GM23338 (cell line): Measurements from ENCODE around the gene USP32. TPM values are rescaled to one million over a fixed set of nuclear protein-coding genes. Genes with fewer than 3 reads are reported as not detected.

ENCODE experiments used
- ATAC-seq: fragments of 200-7000 bp; cut with Tn5 transposase; 3 replicates; pipeline ENCODE4 v1.9.1; 2020
- DNase-seq: peaks from one replicate; pipeline ENCODE4 v3.0.0-alpha.2; 2015; ENCODE audit warnings: low spot score
- H2AFZ ChIP-seq: fragments of 200-600 bp; sonication (generic); 2 replicates; pipeline ENCODE4 v1.8.0; 2016; ENCODE audit warnings: antibody characterized with exemption, mild to moderate bottlenecking, moderate library complexity
- H3F3A ChIP-seq: fragments of 200-600 bp; sonication (generic); replicated peaks from 2 replicates; pipeline ENCODE4 v1.8.0; 2017; ENCODE audit warnings: antibody characterized with exemption, mixed run types, low read depth
- H3K27ac ChIP-seq: fragments of 200-600 bp; sonication (generic); 2 replicates; pipeline ENCODE4 v1.6.1; 2016; ENCODE audit warnings: low read depth
- H3K27me3 ChIP-seq: fragments of 200-600 bp; sonication (generic); 2 replicates; pipeline ENCODE4 v1.8.0; 2016; ENCODE audit warnings: mild to moderate bottlenecking, mixed run types, moderate library complexity; ENCODE audit not compliant: insufficient read depth
- H3K36me3 ChIP-seq: fragments of 200-600 bp; sonication (generic); 2 replicates; pipeline ENCODE4 v1.8.0; 2016; ENCODE audit warnings: mild to moderate bottlenecking; ENCODE audit not compliant: insufficient read depth
- H3K4me1 ChIP-seq: fragments of 200-600 bp; sonication (generic); 2 replicates; pipeline ENCODE4 v1.8.0; 2016; ENCODE audit warnings: mild to moderate bottlenecking, moderate library complexity; ENCODE audit not compliant: insufficient read depth
- H3K4me2 ChIP-seq: fragments of 200-600 bp; sonication (generic); 2 replicates; pipeline ENCODE4 v1.7.1; 2017; ENCODE audit warnings: mixed run types
- H3K4me3 ChIP-seq: fragments of 200-600 bp; sonication (generic); 2 replicates; pipeline ENCODE4 v1.6.1; 2016; ENCODE audit warnings: mixed run types
- H3K79me2 ChIP-seq: fragments of 200-600 bp; sonication (generic); replicated peaks from 2 replicates; pipeline ENCODE4 v1.8.0; 2017; ENCODE audit warnings: mild to moderate bottlenecking; ENCODE audit not compliant: insufficient read depth
- H3K9me2 ChIP-seq: fragments of 200-600 bp; sonication (generic); 2 replicates; pipeline ENCODE4 v1.8.0; 2017; ENCODE audit not compliant: insufficient read depth
- H4K20me1 ChIP-seq: fragments of 200-600 bp; sonication (generic); replicated peaks from 2 replicates; pipeline ENCODE4 v1.8.0; 2017; ENCODE audit warnings: mild to moderate bottlenecking; ENCODE audit not compliant: insufficient read depth
- H3K27ac Mint-ChIP-seq: 2 replicates; pipeline ENCODE4 v1.8.0; 2020; ENCODE audit warnings: inconsistent platforms, mild to moderate bottlenecking, moderate library complexity, mixed read lengths
- H3K27me3 Mint-ChIP-seq: 3 replicates; pipeline ENCODE4 v1.8.0; 2022; ENCODE audit warnings: low read depth, mild to moderate bottlenecking, moderate library complexity, mixed read lengths, inconsistent platforms; ENCODE audit not compliant: insufficient read depth, poor library complexity
- H3K36me3 Mint-ChIP-seq: 3 replicates; pipeline ENCODE4 v1.8.0; 2021; ENCODE audit warnings: low read depth, mild to moderate bottlenecking, inconsistent platforms, moderate library complexity, mixed read lengths
- H3K4me1 Mint-ChIP-seq: 3 replicates; pipeline ENCODE4 v1.8.0; 2020; ENCODE audit warnings: mild to moderate bottlenecking, inconsistent platforms, mixed read lengths
- H3K4me3 Mint-ChIP-seq: 3 replicates; pipeline ENCODE4 v1.8.0; 2021; ENCODE audit warnings: moderate library complexity, mild to moderate bottlenecking, inconsistent platforms, mixed read lengths
- H3K9me3 Mint-ChIP-seq: 3 replicates; pipeline ENCODE4 v1.8.0; 2020; ENCODE audit warnings: moderate library complexity, mild to moderate bottlenecking, inconsistent platforms, mixed read lengths
- CREB1 ChIP-seq: fragments of 250-450 bp; sonication (Bioruptor Pico); IDR thresholded peaks from 2 replicates; pipeline ENCODE4 v1.5.0; 2020; ENCODE audit warnings: low read depth, mild to moderate bottlenecking, moderate library complexity
- CTCF ChIP-seq, 2 experiments: fragments of 200-600 bp in 1 of 2; sonication (generic) in 1 of 2; conservative IDR thresholded peaks; 2 replicates each; pipeline versions ENCODE4 v1.5.1 to v1.6.1; 2016 to 2017; ENCODE audit warnings: antibody characterized with exemption in 2 of 2, low read depth in 2 of 2, mild to moderate bottlenecking in 2 of 2, moderate library complexity in 1 of 2
- ETS1 ChIP-seq: IDR thresholded peaks from 2 replicates; pipeline ENCODE4 v1.6.1; 2016; ENCODE audit warnings: antibody characterized with exemption
- EZH2 ChIP-seq: fragments of 200-600 bp; sonication (generic); IDR thresholded peaks from one replicate; pipeline ENCODE4 v1.8.0; 2017; ENCODE audit warnings: antibody characterized with exemption, mild to moderate bottlenecking, low read depth; ENCODE audit not compliant: unreplicated experiment
- EZH2phosphoT487 ChIP-seq: fragments of 200-600 bp; sonication (generic); IDR thresholded peaks from one replicate; pipeline ENCODE4 v1.8.1; 2018; ENCODE audit warnings: antibody characterized with exemption; ENCODE audit not compliant: unreplicated experiment
- JUNB ChIP-seq: IDR thresholded peaks from one replicate; pipeline ENCODE4 v1.6.1; 2016; ENCODE audit warnings: antibody characterized with exemption; ENCODE audit not compliant: unreplicated experiment
- NANOG ChIP-seq: IDR thresholded peaks from 2 replicates; pipeline ENCODE4 v1.6.1; 2016; ENCODE audit warnings: antibody characterized with exemption, borderline replicate concordance
- POLR2AphosphoS5 ChIP-seq: IDR thresholded peaks from 2 replicates; pipeline ENCODE4 v1.6.1; 2016; ENCODE audit warnings: antibody characterized with exemption, low read depth
- REST ChIP-seq: IDR thresholded peaks from one replicate; pipeline ENCODE4 v1.6.1; 2018; ENCODE audit warnings: antibody characterized with exemption; ENCODE audit not compliant: unreplicated experiment
- STAT1 ChIP-seq: IDR thresholded peaks from one replicate; pipeline ENCODE4 v1.6.1; 2016; ENCODE audit warnings: antibody characterized with exemption; ENCODE audit not compliant: unreplicated experiment
- ZNF114 ChIP-seq: fragments of 250-450 bp; sonication (Bioruptor Pico); IDR thresholded peaks from 2 replicates; pipeline ENCODE4 v1.5.0; 2020; ENCODE audit warnings: mild to moderate bottlenecking, moderate library complexity
- ZNF331 ChIP-seq: fragments of 250-450 bp; sonication (Bioruptor Pico); IDR thresholded peaks from 2 replicates; pipeline ENCODE4 v1.5.0; 2020; ENCODE audit warnings: low read depth, mild to moderate bottlenecking, moderate library complexity
- ZNF462 ChIP-seq: fragments of 250-450 bp; sonication (Bioruptor Pico); IDR thresholded peaks from 2 replicates; pipeline ENCODE4 v1.5.0; 2020; ENCODE audit warnings: mild to moderate bottlenecking, moderate library complexity
- polyA plus RNA-seq: library from polyadenylated mRNA; unstranded; fragments of >200 nt; fragmentation: Nextera tagmentation; extraction: Ambion mirVana; gene quantifications from 2 replicates; pipeline ENCODE4 v1.2.1, GENCODE V29; 2016
- total RNA-seq: library from RNA; depleted of rRNA; stranded (reverse); fragments of >200 nt; shearing (Covaris generic); gene quantifications from 2 replicates; pipeline ENCODE4 v1.2.3, GENCODE V29; 2014

USP32 gene
- total and polyA plus RNA-seq, 2 experiments from 2014 or later, result 43.6 to 129 TPM

- Mint-ChIP-seq H3K9me3 (no peaks in the 10 kb centered on the region), H3K36me3 (0 out of 3 replicates have a peak, but pooled peaks cover 2% of the 10 kb centered on the region), H3K4me3 (no peak overlapping the region), H3K27ac (no peak overlapping the region; the same call in 1 of the 2 replicates), H3K4me1 (peaks cover 20% of the 10 kb centered on the region), H3K27me3 (peaks cover 5% of the 10 kb centered on the region)
- Histone ChIP-seq H3K4me1 (peaks cover 19% of the 10 kb centered on the region), H2AFZ (no peak overlapping the region), H3K27me3 (no peaks in the 10 kb centered on the region), H3K4me2 (no peak overlapping the region), H3F3A (no peaks in the 10 kb centered on the region), H3K4me3 (no peak overlapping the region), H3K27ac (peak overlapping the region; percentile 76; the same call in 1 of the 2 replicates), H3K9me2 (no peaks in the 10 kb centered on the region), H3K36me3 (no peaks in the 10 kb centered on the region), H4K20me1 (peaks cover 51% of the 10 kb centered on the region), H3K79me2 (peaks cover 100% of the 10 kb centered on the region)
- no peak for DNase-seq
- peak; percentile 45 for ATAC-seq
- TF ChIP-seq STAT1 (no peak), EZH2phosphoT487 (no peak), REST (no peak), POLR2AphosphoS5 (no peak), EZH2 (no peak), JUNB (no peak), CTCF (conservative IDR thresholded peaks at IDR 0.05; ENCODE audit: low read depth in 2 of 2) (no peak), ZNF114 (CRISPR knock-in tag) (no peak), CREB1 (CRISPR knock-in tag) (no peak), ZNF331 (CRISPR knock-in tag) (no peak), NANOG (no peak), ZNF462 (CRISPR knock-in tag) (no peak), ETS1 (no peak)
These were observed 36.0 kb downstream of the USP32 start for GRCh38 chr17:60355663-60356594.
